T-helper 1 cell treated with Interleukin-12 subunit alpha and Interleukin-12 subunit beta and Interleukin-4 antibody, amounts not matched to agents 30 ng/mL and 1 ng/mL, for 36 hours (primary cell): ENCODE results near the gene NPAT. TPM values are rescaled to one million over a fixed set of nuclear protein-coding genes. Genes with fewer than 3 reads are reported as not detected.
"Not testable (repeated sequence)": the region's sequence is repeated elsewhere in the genome, so short reads cannot be mapped to it uniquely, and the experiment has no call there.

Experiments used
- intact Hi-C: fragments of 100-400 bp; cut with micrococcal nuclease; formaldehyde crosslinking; loops from one replicate; pipeline ENCODE4 v1.15.1; 2024
- total RNA-seq: library from RNA; stranded (reverse); gene quantifications from 2 replicates; pipeline ENCODE4 v1.2.3, GENCODE V29; 2022

Gene NPAT
- total RNA-seq, 1 donor from 2014 or later, result 33.1 TPM

DNA sequence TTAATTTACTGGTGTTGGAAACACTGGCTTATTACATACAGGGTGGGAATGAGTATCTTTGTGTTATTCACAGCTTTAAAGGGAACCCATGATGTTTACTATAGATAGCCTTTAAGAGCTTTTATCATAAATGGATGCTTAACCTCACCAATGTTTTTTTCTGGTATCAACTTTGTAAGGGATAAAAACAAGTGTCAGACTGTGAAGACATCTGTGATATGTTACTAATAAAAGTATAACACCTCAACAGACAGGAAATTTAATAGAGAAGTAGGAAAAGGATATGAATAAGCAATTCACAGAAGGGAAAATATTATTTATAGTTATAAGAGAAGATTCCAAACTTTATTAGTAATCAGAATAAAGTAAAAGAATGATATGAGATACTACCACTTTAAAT lies 54.8 kb downstream of the NPAT start:
- intact Hi-C loops, result no loop called here

DNA sequence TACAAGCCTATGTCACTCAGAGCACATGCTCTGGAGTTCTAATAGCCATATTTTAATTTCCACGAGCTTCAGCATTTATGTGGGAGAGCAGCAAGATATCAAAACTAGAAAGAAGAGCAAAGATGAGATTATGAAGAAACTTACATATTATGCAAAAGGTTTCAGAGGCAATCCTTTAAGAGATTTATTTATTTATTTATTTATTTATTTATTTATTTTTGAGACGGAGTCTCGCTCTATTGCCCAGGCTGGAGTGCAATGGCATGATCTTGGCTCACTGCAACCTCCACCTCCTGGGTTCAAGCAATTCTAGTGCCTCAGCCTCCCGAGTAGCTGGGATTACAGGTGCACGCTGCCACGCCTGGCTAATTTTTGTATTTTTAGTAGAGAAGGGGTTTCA lies 59.6 kb downstream of the NPAT start:
- intact Hi-C loops, result not testable (repeated sequence)

GRCh38 chr11:108160970-108161566 lies 61.4 kb downstream of the NPAT start:
- intact Hi-C loops, result no loop called here

DNA sequence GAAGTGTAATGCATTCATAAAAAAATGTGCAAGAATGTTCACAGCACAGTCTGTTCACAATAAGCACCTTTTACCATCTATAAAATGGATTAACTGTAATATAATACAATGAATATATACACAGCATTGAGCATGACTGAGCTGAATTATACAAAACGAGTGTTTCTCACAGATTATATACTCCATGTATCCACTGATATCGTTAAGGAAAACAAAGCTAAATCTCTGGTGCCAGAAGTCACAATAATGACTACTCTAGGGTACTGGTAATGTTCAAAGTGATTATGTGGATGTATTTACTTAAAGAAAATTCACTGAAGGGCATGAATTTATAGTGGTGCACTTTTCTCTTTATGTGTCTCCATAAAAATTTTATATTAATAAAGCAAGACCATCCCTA lies 67.8 kb downstream of the NPAT start:
- intact Hi-C loops, result no loop called here

- intact Hi-C loops, result no loop called here
Measured at GRCh38 chr11:108148556-108148955, 73.9 kb downstream of the NPAT start.

DNA sequence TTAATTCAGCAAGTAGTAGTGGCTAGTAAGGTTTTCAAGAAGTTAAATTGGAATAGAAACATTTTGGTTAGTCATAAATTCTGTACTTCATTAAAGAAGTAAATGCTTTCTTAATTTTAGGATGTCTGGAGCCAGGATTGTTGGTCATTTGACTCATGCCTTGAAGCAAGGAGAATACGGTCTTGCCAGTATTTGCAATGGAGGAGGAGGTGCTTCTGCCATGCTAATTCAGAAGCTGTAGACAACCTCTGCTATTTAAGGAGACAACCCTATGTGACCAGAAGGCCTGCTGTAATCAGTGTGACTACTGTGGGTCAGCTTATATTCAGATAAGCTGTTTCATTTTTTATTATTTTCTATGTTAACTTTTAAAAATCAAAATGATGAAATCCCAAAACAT lies 75.3 kb downstream of the NPAT start:
- intact Hi-C loops, result no loop called here

GRCh38 chr11:108144615-108145014 lies 77.8 kb downstream of the NPAT start:
- intact Hi-C loops, result no loop called here

GRCh38 chr11:108142304-108142703 lies 80.1 kb downstream of the NPAT start:
- intact Hi-C loops, result no loop called here

DNA sequence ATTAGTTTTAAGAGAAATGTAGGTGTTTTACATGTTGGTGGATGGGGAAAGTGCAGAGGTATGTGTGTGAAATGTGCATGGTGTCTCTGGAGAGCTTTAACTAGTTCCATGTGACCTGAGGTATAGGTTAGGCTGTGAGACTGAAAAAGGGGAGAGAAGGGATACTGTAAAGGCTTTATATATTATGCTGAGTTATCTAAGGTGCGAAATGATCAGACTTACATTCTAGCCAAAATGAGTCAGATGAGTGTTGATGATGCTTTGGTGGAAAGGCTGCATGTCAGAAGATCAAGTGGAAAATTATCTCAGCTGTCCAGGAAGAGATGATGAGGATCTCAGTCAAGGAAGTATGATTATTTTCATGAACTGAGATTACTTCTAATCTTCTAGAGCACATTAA lies 85.2 kb downstream of the NPAT start:
- intact Hi-C loops, result no loop called here

DNA sequence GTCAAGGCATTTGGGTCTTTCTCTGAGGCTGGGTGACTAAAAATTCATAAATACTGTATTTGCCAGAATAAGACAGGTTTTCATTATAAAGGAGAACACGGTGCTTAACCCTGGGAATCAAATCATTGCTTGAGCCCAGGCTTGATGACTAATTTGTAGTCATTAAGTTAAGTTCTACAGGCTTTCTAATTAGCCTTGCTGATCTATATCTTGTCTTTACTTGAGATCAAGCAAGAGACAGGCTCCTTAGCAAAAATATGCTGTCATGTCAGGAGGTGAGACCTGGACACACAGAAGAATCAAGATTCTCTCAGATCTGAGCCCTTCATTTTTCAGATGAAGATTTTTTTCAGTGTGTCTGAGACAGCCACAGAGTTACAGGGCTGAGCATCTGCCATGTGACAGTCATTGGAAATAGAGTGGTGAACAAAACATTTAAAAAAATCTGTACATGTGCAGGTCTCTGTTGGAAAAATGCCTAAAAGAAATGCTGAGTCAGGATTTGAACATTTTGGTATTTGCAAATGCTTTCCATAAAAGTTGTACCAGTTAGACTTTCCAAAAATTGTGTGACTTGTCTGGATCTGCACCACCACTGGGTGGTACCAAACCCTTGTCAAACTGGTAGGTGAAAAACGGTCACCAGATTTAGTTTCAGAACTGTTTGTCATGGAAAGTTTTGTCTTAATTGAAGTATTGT lies 86.4 kb downstream of the NPAT start:
- intact Hi-C loops, result loop anchor here (1.0 kb wide), 2 partner anchors 457 to 512 kb away; partner anchors contain the start of gene EXPH5

- intact Hi-C loops, result not testable (repeated sequence)
Measured at GRCh38 chr11:108132993-108133538, 89.4 kb downstream of the NPAT start.

DNA sequence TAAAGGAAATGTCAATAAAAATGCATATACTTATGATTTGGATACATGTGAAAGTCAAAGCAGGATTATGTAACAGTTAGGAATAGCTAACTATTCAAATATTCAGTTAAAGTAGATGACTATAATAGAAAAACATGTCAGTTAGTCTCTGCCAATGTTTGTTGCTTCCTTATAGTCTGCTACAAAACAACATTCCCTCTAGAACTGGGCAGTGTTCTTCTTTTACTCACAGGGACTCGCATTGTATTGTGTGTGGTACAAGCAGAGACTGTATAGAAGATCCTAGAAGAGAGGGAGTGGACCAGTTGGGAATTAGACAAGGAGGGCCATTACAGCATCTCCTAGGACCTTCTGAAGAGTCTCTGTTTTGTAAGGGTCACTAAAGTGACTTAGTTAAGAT lies 90.4 kb downstream of the NPAT start:
- intact Hi-C loops, result no loop called here

DNA sequence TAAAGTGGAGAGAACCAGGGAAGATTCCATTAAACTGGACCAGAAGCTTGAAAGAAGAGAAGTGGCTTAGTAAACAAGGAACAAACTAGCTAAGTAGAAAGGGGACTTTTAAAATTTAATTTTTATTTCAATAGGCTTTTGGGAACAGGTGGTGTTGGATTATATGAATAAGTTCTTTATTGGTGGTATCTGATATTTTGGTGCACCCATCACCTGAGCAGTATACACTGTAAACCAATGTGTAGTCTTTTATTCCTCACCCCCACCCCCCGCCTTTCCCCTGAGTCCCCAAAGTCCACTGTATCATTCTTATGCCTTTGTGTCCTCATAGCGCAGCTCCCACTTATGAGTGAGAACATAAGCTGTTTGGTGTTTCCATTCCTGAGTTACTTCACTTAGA lies 93.7 kb downstream of the NPAT start:
- intact Hi-C loops, result no loop called here

DNA sequence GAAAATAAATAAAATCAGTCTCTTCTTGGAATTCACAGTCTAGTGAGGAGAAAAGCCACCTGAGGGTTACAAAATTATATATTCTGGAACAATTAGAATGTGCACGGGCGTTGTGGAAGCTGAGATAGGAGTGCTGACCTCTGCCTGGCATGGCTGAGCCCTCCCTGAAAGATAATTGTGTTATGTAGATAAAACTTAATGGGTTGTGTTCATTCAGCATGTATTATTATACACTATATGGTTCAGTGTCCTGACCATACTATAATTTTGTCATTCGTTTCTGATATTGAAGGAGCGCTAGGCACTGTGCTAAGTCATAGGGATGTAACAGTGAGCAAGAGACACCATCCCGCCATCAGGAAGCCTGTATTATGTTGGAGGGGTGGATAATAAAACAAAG lies 97.3 kb downstream of the NPAT start:
- intact Hi-C loops, result no loop called here

DNA sequence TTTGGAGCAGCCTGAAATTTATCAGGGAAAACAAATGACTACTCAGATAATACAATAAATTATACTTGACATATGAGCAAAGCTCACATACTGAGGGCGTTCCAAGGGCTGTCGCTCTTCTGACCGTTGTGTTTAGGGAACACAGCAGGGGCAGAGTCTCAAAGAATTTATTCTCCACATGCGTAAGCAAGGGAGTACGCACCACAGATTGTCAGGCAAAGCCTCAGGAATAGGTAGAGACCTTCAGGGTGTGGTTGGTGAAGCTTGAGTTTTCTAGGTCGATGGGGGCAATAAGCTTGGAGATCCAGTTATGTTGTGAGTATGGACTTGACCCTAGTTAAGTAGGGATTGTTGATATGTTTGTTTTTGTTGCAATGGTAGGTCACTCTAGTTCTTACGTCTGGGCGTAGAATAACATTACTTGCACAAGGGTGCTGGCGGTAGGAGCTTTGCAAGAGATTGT lies 100.2 kb downstream of the NPAT start:
- intact Hi-C loops, result loop anchor here (5.0 kb wide), 3 partner anchors 195 to 665 kb away; partner anchors contain the start of genes CWF19L2, RAB39A and SLC35F2

DNA sequence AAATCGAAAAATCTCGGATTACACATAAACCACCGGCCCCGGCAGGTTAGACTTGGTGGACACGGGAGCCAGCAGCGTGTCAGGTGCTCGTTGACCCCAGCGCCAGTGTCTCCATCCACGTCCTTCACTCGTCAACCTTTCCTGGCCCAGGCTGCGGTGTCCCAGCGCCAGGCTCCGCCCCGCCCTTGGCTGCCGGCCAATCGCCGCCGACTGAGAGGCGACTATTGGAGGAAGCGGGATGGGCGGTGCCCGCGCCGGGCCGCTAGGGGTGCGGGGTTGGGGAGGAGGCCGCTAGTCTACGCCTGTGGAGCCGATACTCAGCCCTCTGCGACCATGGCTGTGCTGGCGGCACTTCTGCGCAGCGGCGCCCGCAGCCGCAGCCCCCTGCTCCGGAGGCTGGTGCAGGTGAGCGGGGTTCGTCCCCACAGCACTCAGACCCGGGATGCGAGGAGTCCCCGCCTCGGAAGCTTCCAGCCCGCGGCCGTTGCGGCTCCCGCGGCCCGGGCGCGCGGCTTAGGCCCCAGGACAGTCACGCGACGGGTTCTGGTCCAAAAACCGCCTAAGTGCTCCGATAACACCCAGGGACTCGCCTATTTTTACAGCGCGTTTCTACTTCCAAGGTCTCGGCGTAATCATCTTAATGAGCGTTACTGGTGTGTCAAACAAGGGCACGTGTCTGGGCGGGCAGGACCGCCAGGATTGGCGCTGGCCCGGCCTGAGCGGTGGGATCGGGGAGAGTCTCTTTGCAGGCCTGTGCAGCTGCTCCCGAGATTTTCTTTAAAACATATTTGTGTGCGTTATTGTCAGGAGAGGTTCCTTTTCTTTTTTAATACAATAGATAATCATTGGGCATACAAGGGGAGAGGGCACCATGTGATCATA lies 100.9 kb downstream of the NPAT start, which contains the start of gene ACAT1:
ACAT1 (plus strand) TSS at position 294 of the 882 bp plus-strand sequence; CDS start at position 334, 40 bp downstream.
- intact Hi-C loops, result loop anchor here (1.0 to 5.0 kb wide), 15 partner anchors 22 to 664 kb away; partner anchors contain the start of genes ALKBH8, C11orf65, CWF19L2 and DDX10

GRCh38 chr11:108120936-108121273 lies 101.5 kb downstream of the NPAT start:
- intact Hi-C loops, result loop anchor here (1.0 to 5.0 kb wide), 15 partner anchors 22 to 664 kb away; partner anchors contain the start of genes ALKBH8, C11orf65, CWF19L2 and DDX10

- intact Hi-C loops, result loop anchor here (1.0 kb wide), 3 partner anchors 349 to 537 kb away; partner anchors contain the start of gene C11orf65
Measured at GRCh38 chr11:108117746-108118371, 104.6 kb downstream of the NPAT start.

GRCh38 chr11:108115500-108116140 lies 106.8 kb downstream of the NPAT start:
- intact Hi-C loops, result no loop called here

- intact Hi-C loops, result no loop called here
Measured at GRCh38 chr11:108112057-108112456, 110.4 kb downstream of the NPAT start.
